ENCODE measurements around the gene KLHL7.
"Not testable (repeated sequence)": the region's sequence is repeated elsewhere in the genome, so short reads cannot be mapped to it uniquely, and the experiment has no call there.

The KLHL7 gene

GRCh38 chr7:23210506-23210905 lies 104.9 kb downstream of the KLHL7 start:
- Histone ChIP-seq H3K36me3 (ENCODE audit: control insufficient read depth, insufficient read depth, low read length) (no peaks in the 10 kb centered on the region), H3K9me3 (ENCODE audit: control insufficient read depth, insufficient read depth, low read length) (no peaks in the 10 kb centered on the region), H3K27me3 (ENCODE audit: control insufficient read depth, insufficient read depth, low read length) (no peaks in the 10 kb centered on the region), H3K4me1 (ENCODE audit: control insufficient read depth, insufficient read depth, low read length) (no peaks in the 10 kb centered on the region), H3K4me3 (ENCODE audit: low read depth, low read length) (no peak overlapping the region), H3K9ac (ENCODE audit: low read depth, low read length) (no peak overlapping the region)

- no peaks in the 10 kb centered on the region for H3K36me3 ChIP-seq (ENCODE audit: control insufficient read depth, insufficient read depth, low read length)
- H3K4me3 ChIP-seq (ENCODE audit: low read depth, low read length), result no peak overlapping the region
- no peak overlapping the region for H3K9ac ChIP-seq (ENCODE audit: low read depth, low read length)
- no peaks in the 10 kb centered on the region for H3K4me1 ChIP-seq (ENCODE audit: control insufficient read depth, insufficient read depth, low read length)
- no peaks in the 10 kb centered on the region for H3K9me3 ChIP-seq (ENCODE audit: control insufficient read depth, insufficient read depth, low read length)
- H3K27me3 ChIP-seq (ENCODE audit: control insufficient read depth, insufficient read depth, low read length), result no peaks in the 10 kb centered on the region
Measured at GRCh38 chr7:23211589-23211988, 106.0 kb downstream of the KLHL7 start.

- Histone ChIP-seq H3K9me3 (ENCODE audit: control insufficient read depth, insufficient read depth, low read length) (no peaks in the 10 kb centered on the region), H3K9ac (ENCODE audit: low read depth, low read length) (no peak overlapping the region), H3K4me1 (ENCODE audit: control insufficient read depth, insufficient read depth, low read length) (no peaks in the 10 kb centered on the region), H3K36me3 (ENCODE audit: control insufficient read depth, insufficient read depth, low read length) (no peaks in the 10 kb centered on the region), H3K27me3 (ENCODE audit: control insufficient read depth, insufficient read depth, low read length) (no peaks in the 10 kb centered on the region), H3K4me3 (ENCODE audit: low read depth, low read length) (no peak overlapping the region)
Measured at GRCh38 chr7:23212395-23212794, 106.8 kb downstream of the KLHL7 start.

- H3K9ac ChIP-seq (ENCODE audit: low read depth, low read length), result no peak overlapping the region
- no peaks in the 10 kb centered on the region for H3K4me1 ChIP-seq (ENCODE audit: control insufficient read depth, insufficient read depth, low read length)
- no peaks in the 10 kb centered on the region for H3K27me3 ChIP-seq (ENCODE audit: control insufficient read depth, insufficient read depth, low read length)
- H3K9me3 ChIP-seq (ENCODE audit: control insufficient read depth, insufficient read depth, low read length), result no peaks in the 10 kb centered on the region
- H3K36me3 ChIP-seq (ENCODE audit: control insufficient read depth, insufficient read depth, low read length), result no peaks in the 10 kb centered on the region
- H3K4me3 ChIP-seq (ENCODE audit: low read depth, low read length), result no peak overlapping the region
Measured at GRCh38 chr7:23212841-23213240, 107.3 kb downstream of the KLHL7 start.

- no peaks in the 10 kb centered on the region for H3K9me3 ChIP-seq (ENCODE audit: control insufficient read depth, insufficient read depth, low read length)
- no peaks in the 10 kb centered on the region for H3K27me3 ChIP-seq (ENCODE audit: control insufficient read depth, insufficient read depth, low read length)
- H3K4me1 ChIP-seq (ENCODE audit: control insufficient read depth, insufficient read depth, low read length), result no peaks in the 10 kb centered on the region
- H3K9ac ChIP-seq (ENCODE audit: low read depth, low read length), result no peak overlapping the region
- H3K4me3 ChIP-seq (ENCODE audit: low read depth, low read length), result no peak overlapping the region
- no peaks in the 10 kb centered on the region for H3K36me3 ChIP-seq (ENCODE audit: control insufficient read depth, insufficient read depth, low read length)
Measured at GRCh38 chr7:23213755-23214154, 108.2 kb downstream of the KLHL7 start.

GRCh38 chr7:23214423-23214822 lies 108.8 kb downstream of the KLHL7 start:
- H3K27me3 ChIP-seq (ENCODE audit: control insufficient read depth, insufficient read depth, low read length), result no peaks in the 10 kb centered on the region
- no peaks in the 10 kb centered on the region for H3K4me1 ChIP-seq (ENCODE audit: control insufficient read depth, insufficient read depth, low read length)
- no peak overlapping the region for H3K9ac ChIP-seq (ENCODE audit: low read depth, low read length)
- H3K36me3 ChIP-seq (ENCODE audit: control insufficient read depth, insufficient read depth, low read length), result no peaks in the 10 kb centered on the region
- no peaks in the 10 kb centered on the region for H3K9me3 ChIP-seq (ENCODE audit: control insufficient read depth, insufficient read depth, low read length)
- H3K4me3 ChIP-seq (ENCODE audit: low read depth, low read length), result no peak overlapping the region

- no peaks in the 10 kb centered on the region for H3K27me3 ChIP-seq (ENCODE audit: control insufficient read depth, insufficient read depth, low read length)
- no peak overlapping the region for H3K4me3 ChIP-seq (ENCODE audit: low read depth, low read length)
- H3K36me3 ChIP-seq (ENCODE audit: control insufficient read depth, insufficient read depth, low read length), result no peaks in the 10 kb centered on the region
- H3K4me1 ChIP-seq (ENCODE audit: control insufficient read depth, insufficient read depth, low read length), result no peaks in the 10 kb centered on the region
- no peaks in the 10 kb centered on the region for H3K9me3 ChIP-seq (ENCODE audit: control insufficient read depth, insufficient read depth, low read length)
- H3K9ac ChIP-seq (ENCODE audit: low read depth, low read length), result no peak overlapping the region
Measured at GRCh38 chr7:23214938-23215337, 109.4 kb downstream of the KLHL7 start.

- H3K27me3 ChIP-seq (ENCODE audit: control insufficient read depth, insufficient read depth, low read length), result no peaks in the 10 kb centered on the region
- H3K9me3 ChIP-seq (ENCODE audit: control insufficient read depth, insufficient read depth, low read length), result no peaks in the 10 kb centered on the region
- H3K36me3 ChIP-seq (ENCODE audit: control insufficient read depth, insufficient read depth, low read length), result no peaks in the 10 kb centered on the region
- H3K4me1 ChIP-seq (ENCODE audit: control insufficient read depth, insufficient read depth, low read length), result no peaks in the 10 kb centered on the region
- no peak overlapping the region for H3K9ac ChIP-seq (ENCODE audit: low read depth, low read length)
- H3K4me3 ChIP-seq (ENCODE audit: low read depth, low read length), result no peak overlapping the region
Measured at GRCh38 chr7:23216021-23216420, 110.4 kb downstream of the KLHL7 start.

- Histone ChIP-seq H3K9me3 (ENCODE audit: control insufficient read depth, insufficient read depth, low read length) (no peaks in the 10 kb centered on the region), H3K36me3 (ENCODE audit: control insufficient read depth, insufficient read depth, low read length) (no peaks in the 10 kb centered on the region), H3K4me3 (ENCODE audit: low read depth, low read length) (no peak overlapping the region), H3K27me3 (ENCODE audit: control insufficient read depth, insufficient read depth, low read length) (no peaks in the 10 kb centered on the region), H3K9ac (ENCODE audit: low read depth, low read length) (no peak overlapping the region), H3K4me1 (ENCODE audit: control insufficient read depth, insufficient read depth, low read length) (no peaks in the 10 kb centered on the region)
Measured at GRCh38 chr7:23218196-23218595, 112.6 kb downstream of the KLHL7 start.

GRCh38 chr7:23220690-23221305 lies 115.2 kb downstream of the KLHL7 start:
- Histone ChIP-seq H3K9ac (ENCODE audit: low read depth, low read length) (no peak overlapping the region), H3K9me3 (ENCODE audit: control insufficient read depth, insufficient read depth, low read length) (no peaks in the 10 kb centered on the region), H3K36me3 (ENCODE audit: control insufficient read depth, insufficient read depth, low read length) (no peaks in the 10 kb centered on the region), H3K4me3 (ENCODE audit: low read depth, low read length) (no peak overlapping the region), H3K27me3 (ENCODE audit: control insufficient read depth, insufficient read depth, low read length) (no peaks in the 10 kb centered on the region), H3K4me1 (ENCODE audit: control insufficient read depth, insufficient read depth, low read length) (no peaks in the 10 kb centered on the region)

- Histone ChIP-seq H3K4me1 (ENCODE audit: control insufficient read depth, insufficient read depth, low read length) (no peaks in the 10 kb centered on the region), H3K36me3 (ENCODE audit: control insufficient read depth, insufficient read depth, low read length) (no peaks in the 10 kb centered on the region), H3K27me3 (ENCODE audit: control insufficient read depth, insufficient read depth, low read length) (no peaks in the 10 kb centered on the region), H3K9ac (ENCODE audit: low read depth, low read length) (no peak overlapping the region), H3K9me3 (ENCODE audit: control insufficient read depth, insufficient read depth, low read length) (no peaks in the 10 kb centered on the region), H3K4me3 (ENCODE audit: low read depth, low read length) (no peak overlapping the region)
Measured at GRCh38 chr7:23222439-23223030, 117.0 kb downstream of the KLHL7 start.

GRCh38 chr7:23224364-23224763 lies 118.8 kb downstream of the KLHL7 start:
- not testable (repeated sequence) for H3K4me1 ChIP-seq (ENCODE audit: control insufficient read depth, insufficient read depth, low read length); H3K9me3 ChIP-seq (ENCODE audit: control insufficient read depth, insufficient read depth, low read length); H3K36me3 ChIP-seq (ENCODE audit: control insufficient read depth, insufficient read depth, low read length); H3K9ac ChIP-seq (ENCODE audit: low read depth, low read length); H3K4me3 ChIP-seq (ENCODE audit: low read depth, low read length); H3K27me3 ChIP-seq (ENCODE audit: control insufficient read depth, insufficient read depth, low read length)

All from iPS-15b (cell line).